Astrocyte (in vitro differentiated cells and primary cell): ENCODE measurements around the gene LRMDA.

ENCODE experiments used
- CTCF ChIP-seq: IDR thresholded peaks from 2 replicates; pipeline ENCODE4 v1.5.1; 2011; ENCODE audit warnings: low read depth, mild to moderate bottlenecking, inconsistent platforms, low read length, moderate library complexity; ENCODE audit not compliant: insufficient read depth
- EZH2 ChIP-seq: IDR thresholded peaks from 2 replicates; pipeline ENCODE4 v1.6.1; 2012; ENCODE audit warnings: mild to moderate bottlenecking, low read length, inconsistent platforms; ENCODE audit not compliant: insufficient read depth

GRCh38 chr10:76415554-76415953, 984.1 kb downstream of the LRMDA start:
- TF ChIP-seq CTCF (no peak), EZH2 (no peak)
